Measurements from ENCODE around the gene C1orf198. TPM values are rescaled to one million over a fixed set of nuclear protein-coding genes. Genes with fewer than 3 reads are reported as not detected.
A peak's percentile ranks its signal among the peaks of the same experiment; 100 is the strongest.

The C1orf198 gene
- total and polyA plus RNA-seq, 2 of the 8 experiments (the other 6 are each of a cell fraction or from before 2014, with no cell fraction given): 30.6 to 45.0 TPM

DNA sequence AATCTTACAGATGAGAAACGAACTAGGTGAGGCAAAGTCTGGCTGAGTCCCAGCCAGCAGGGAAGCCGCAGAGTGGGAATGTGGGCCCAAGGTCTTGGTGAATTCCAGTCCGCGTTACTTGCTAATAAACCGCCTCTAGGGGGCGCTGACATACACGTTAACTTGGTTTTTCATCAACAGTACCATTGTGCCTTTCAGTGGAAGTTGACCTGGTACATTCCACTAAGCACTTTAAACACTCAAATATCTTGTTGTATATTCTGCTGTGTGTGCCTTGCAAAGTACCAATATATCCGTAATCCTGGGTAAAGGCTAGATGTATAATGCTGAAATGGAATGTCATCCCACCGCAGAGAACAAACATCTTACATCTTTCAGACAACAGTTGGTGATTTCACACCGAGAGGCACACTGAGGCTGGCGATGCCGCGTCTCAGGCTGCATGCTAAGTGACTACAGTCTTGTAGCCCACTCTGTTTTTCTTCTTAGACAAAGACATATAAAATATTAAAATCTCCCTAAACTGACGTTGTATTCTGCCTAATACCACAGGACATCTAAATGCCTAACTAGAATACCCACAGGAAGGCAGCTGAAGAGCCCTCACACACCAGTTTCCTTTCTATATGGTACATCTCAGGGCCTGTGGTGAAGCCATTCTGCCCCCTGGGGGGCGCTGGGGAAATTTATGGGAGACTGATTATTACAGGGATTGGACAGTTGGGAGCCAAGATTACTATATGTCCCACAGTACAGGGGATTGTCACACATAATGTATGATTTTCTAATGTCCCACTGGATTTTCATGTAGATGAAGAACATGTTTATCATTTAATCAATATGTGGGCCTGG, 49.2 kb upstream of the C1orf198 start:
- no peak overlapping the region for H2BK15ac ChIP-seq (ENCODE audit: low read length)
- ChIA-PET POLR2A (ENCODE audit: partially characterized antibody) (no interaction called here), CTCF (ENCODE audit: partially characterized antibody) (interaction anchor here (0.6 to 2.5 kb wide), 30 partner anchors 8 to 294 kb away, joined by 3 to 13 read pairs (median 4); partner anchors contain the start of gene TTC13)
- H2BK120ac ChIP-seq (replicated peaks; ENCODE audit: low read depth, low read length): no peak overlapping the region
- no peak overlapping the region for H2BK20ac ChIP-seq (ENCODE audit: low read length)
- no peak overlapping the region for H2AFZ ChIP-seq (ENCODE audit: low read length)
- H2BK12ac ChIP-seq (ENCODE audit: low read depth, low read length): no peak overlapping the region
- no peaks in the 10 kb centered on the region for H3K4me1 ChIP-seq (replicated peaks in 1 of 4; ENCODE audit: control insufficient read depth in 3 of 4, insufficient read depth in 4 of 4, low read length in 3 of 4)
- no peak overlapping the region for H3K14ac ChIP-seq (ENCODE audit: insufficient read length)
- H3K9ac ChIP-seq (replicated peaks in 1 of 4; ENCODE audit: extremely low read depth in 1 of 4, low read depth in 3 of 4, low read length in 3 of 4): no peak overlapping the region
- no peak overlapping the region for H2AK5ac ChIP-seq (ENCODE audit: low read depth, low read length)
- no peaks in the 10 kb centered on the region for H4K20me1 ChIP-seq (replicated peaks in 1 of 2; ENCODE audit: control insufficient read depth in 1 of 2, insufficient read depth in 2 of 2, low read length in 2 of 2)
- no peak overlapping the region for H3K23ac ChIP-seq (ENCODE audit: insufficient read length)
- no peak overlapping the region for H3K18ac ChIP-seq (ENCODE audit: extremely low read depth, low read length)
- H4K91ac ChIP-seq (replicated peaks; ENCODE audit: insufficient read length, low read length): no peak overlapping the region
- no peaks in the 10 kb centered on the region for H3K79me2 ChIP-seq (ENCODE audit: control insufficient read depth in 1 of 2, insufficient read depth in 2 of 2, low read length in 2 of 2)
- H3K4me3 ChIP-seq (ENCODE audit: extremely low read depth in 1 of 4, insufficient read depth in 2 of 4, low read depth in 3 of 4, low read length in 4 of 4): no peak overlapping the region
- H3K23me2 ChIP-seq (ENCODE audit: low read depth, low read length): no peaks in the 10 kb centered on the region
- H4K5ac ChIP-seq (ENCODE audit: insufficient read length, low read depth, low read length): no peak overlapping the region
- no peaks in the 10 kb centered on the region; a peak in 3 of 8 replicates for H3K36me3 ChIP-seq (ENCODE audit: control insufficient read depth in 2 of 4, insufficient read depth in 4 of 4, low read length in 3 of 4)
- H3K9me3 ChIP-seq (ENCODE audit: insufficient read depth in 2 of 2, low read depth in 1 of 2, low read length in 1 of 2): no peaks in the 10 kb centered on the region
- no peaks in the 10 kb centered on the region for H3K27me3 ChIP-seq (replicated peaks in 1 of 4; ENCODE audit: control insufficient read depth in 3 of 4, extremely low read depth in 1 of 4, insufficient read depth in 3 of 4, low read length in 3 of 4)
- no peak overlapping the region for H3K56ac ChIP-seq (replicated peaks; ENCODE audit: insufficient read length, low read depth, low read length)
- DNase-seq (ENCODE audit: low read depth in 1 of 2, low spot score in 2 of 2) (peak; percentile 58 to 86), FAIRE-seq (peak; percentile 74)
- H2BK5ac ChIP-seq (ENCODE audit: low read depth, low read length): no peak overlapping the region
- H3K4ac ChIP-seq (replicated peaks; ENCODE audit: insufficient read length, low read depth, low read length): no peak overlapping the region
- WGBS, 2 experiments (ENCODE audit: extremely low coverage in 1 of 2, insufficient coverage in 1 of 2, insufficient read length in 1 of 2, insufficient replicate concordance in 2 of 2, low coverage in 1 of 2, low lambda C conversion rate in 2 of 2, missing lambda C conversion rate in 1 of 2): 50% methylated on average over 15 of the region's 15 CpGs; no CpG with 5 or more reads in 1 of the 2 experiments
- H3K4me2 ChIP-seq (ENCODE audit: insufficient read depth in 1 of 2, low read depth in 2 of 2, low read length in 2 of 2): no peak overlapping the region
- H3K79me1 ChIP-seq (ENCODE audit: low read depth, low read length): no peaks in the 10 kb centered on the region
- H3K27ac ChIP-seq (ENCODE audit: low read depth, low read length): no peak overlapping the region
- no peak overlapping the region for H4K8ac ChIP-seq (ENCODE audit: extremely low read depth, insufficient read depth, low read length)
- TF ChIP-seq TAF7 (optimal IDR thresholded peaks at IDR 0.05; ENCODE audit: borderline replicate concordance, low read depth, low read length) (no peak), CBX8 (IDR thresholded peaks at IDR 0.05; ENCODE audit: borderline replicate concordance, low read depth, low read length) (no peak), GABPA (IDR thresholded peaks at IDR 0.05; ENCODE audit: borderline replicate concordance, insufficient read depth, low read length) (0 out of 2 replicates have a peak, but pooled peaks have one; percentile 33), RAD21 (IDR thresholded peaks at IDR 0.05 in 1 of 2, conservative IDR thresholded peaks at IDR 0.05 in 1 of 2; ENCODE audit: low read depth in 2 of 2, low read length in 2 of 2) (peak; percentile 74 to 85), TEAD4 (IDR thresholded peaks at IDR 0.05; ENCODE audit: low read depth, low read length) (peak; percentile 80), CEBPB (IDR thresholded peaks at IDR 0.05; ENCODE audit: low read depth, low read length) (no peak), CREB1 (IDR thresholded peaks at IDR 0.05) (0 out of 2 replicates have a peak, but pooled peaks have one; percentile 20)
- TF ChIP-seq, protein P1, sequence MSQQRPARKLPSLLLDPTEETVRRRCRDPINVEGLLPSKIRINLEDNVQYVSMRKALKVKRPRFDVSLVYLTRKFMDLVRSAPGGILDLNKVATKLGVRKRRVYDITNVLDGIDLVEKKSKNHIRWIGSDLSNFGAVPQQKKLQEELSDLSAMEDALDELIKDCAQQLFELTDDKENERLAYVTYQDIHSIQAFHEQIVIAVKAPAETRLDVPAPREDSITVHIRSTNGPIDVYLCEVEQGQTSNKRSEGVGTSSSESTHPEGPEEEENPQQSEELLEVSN (IDR thresholded peaks at IDR 0.05): no peak
- TF ChIP-seq, protein P2, sequence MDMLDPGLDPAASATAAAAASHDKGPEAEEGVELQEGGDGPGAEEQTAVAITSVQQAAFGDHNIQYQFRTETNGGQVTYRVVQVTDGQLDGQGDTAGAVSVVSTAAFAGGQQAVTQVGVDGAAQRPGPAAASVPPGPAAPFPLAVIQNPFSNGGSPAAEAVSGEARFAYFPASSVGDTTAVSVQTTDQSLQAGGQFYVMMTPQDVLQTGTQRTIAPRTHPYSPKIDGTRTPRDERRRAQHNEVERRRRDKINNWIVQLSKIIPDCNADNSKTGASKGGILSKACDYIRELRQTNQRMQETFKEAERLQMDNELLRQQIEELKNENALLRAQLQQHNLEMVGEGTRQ (IDR thresholded peaks at IDR 0.05; ENCODE audit: low read length): no peak
